Measurements from ENCODE around the gene PLD6. TPM values are rescaled to one million over a fixed set of nuclear protein-coding genes. Genes with fewer than 3 reads are reported as not detected.

The PLD6 gene
- total RNA-seq, 1 donor from 2014 or later = 7.6 TPM

DNA sequence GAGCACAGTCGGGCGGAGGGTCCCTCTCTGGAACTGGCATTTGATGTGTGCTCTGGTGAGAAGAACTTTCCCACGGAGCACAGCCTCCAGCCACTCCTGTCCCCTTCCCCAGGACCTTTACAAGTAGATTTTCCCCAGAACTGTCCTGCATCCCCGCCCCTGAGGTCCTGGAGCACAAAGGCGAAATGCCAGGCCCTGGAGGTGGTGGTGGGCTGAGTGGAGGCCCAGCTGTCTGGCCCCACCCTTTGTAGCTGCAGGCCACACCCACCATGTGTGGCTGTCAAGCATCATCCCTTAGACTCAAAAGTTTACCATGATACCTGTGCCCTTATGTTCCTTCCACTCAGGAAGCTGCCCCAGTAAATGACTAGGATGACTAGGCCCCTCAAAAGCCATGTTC is 37.7 kb downstream of the PLD6 start:
- no peak overlapping the region for H3K4me3 Mint-ChIP-seq
- TF ChIP-seq, protein P1, sequence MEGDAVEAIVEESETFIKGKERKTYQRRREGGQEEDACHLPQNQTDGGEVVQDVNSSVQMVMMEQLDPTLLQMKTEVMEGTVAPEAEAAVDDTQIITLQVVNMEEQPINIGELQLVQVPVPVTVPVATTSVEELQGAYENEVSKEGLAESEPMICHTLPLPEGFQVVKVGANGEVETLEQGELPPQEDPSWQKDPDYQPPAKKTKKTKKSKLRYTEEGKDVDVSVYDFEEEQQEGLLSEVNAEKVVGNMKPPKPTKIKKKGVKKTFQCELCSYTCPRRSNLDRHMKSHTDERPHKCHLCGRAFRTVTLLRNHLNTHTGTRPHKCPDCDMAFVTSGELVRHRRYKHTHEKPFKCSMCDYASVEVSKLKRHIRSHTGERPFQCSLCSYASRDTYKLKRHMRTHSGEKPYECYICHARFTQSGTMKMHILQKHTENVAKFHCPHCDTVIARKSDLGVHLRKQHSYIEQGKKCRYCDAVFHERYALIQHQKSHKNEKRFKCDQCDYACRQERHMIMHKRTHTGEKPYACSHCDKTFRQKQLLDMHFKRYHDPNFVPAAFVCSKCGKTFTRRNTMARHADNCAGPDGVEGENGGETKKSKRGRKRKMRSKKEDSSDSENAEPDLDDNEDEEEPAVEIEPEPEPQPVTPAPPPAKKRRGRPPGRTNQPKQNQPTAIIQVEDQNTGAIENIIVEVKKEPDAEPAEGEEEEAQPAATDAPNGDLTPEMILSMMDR (IDR thresholded peaks at IDR 0.05) = no peak
- no peaks in the 10 kb centered on the region for H3K4me1 Mint-ChIP-seq
- intact Hi-C loops (cut with micrococcal nuclease) = no loop called here
- DNase-seq (no peak), ATAC-seq (ENCODE audit: low read depth) (no peak)
- ChIA-PET POLR2A (no interaction called here), CTCF (no interaction called here)
- H3K27me3 Mint-ChIP-seq = no peaks in the 10 kb centered on the region
- no peak overlapping the region for H3K27ac Mint-ChIP-seq
- H3K9me3 Mint-ChIP-seq = no peaks in the 10 kb centered on the region
- H3K36me3 Mint-ChIP-seq (ENCODE audit: low read depth) = peaks cover 84% of the 10 kb centered on the region

DNA sequence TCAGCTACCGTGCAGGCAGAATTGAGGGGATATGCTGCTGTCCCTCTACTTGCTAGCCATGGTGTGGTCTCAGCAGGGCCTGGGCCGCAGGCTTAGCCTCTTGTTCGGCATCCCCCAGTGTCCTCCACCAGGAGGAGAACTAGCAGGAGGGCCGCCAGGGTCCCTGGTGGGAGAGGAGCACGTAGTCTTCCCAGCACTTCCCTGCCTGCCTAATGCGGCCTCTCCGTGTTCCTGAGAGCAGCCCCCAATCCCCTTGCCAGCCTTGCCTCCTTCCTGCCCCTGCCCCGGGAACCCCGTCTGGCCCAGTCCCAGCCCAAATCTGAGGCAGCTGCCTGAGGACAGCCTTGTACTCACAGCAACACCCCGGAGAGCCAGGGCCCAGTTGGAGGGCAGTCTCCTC is 38.1 kb downstream of the PLD6 start:
- ChIA-PET CTCF (no interaction called here), POLR2A (no interaction called here)
- Mint-ChIP-seq H3K27ac (no peak overlapping the region), H3K4me1 (no peaks in the 10 kb centered on the region), H3K27me3 (no peaks in the 10 kb centered on the region), H3K9me3 (no peaks in the 10 kb centered on the region), H3K36me3 (ENCODE audit: low read depth) (peaks cover 84% of the 10 kb centered on the region), H3K4me3 (no peak overlapping the region)
- ATAC-seq (ENCODE audit: low read depth) (no peak), DNase-seq (no peak)
- TF ChIP-seq, protein P1 (IDR thresholded peaks at IDR 0.05) = no peak
- intact Hi-C loops (cut with micrococcal nuclease) = no loop called here

- TF ChIP-seq, protein P1 (IDR thresholded peaks at IDR 0.05) = no peak
- Mint-ChIP-seq H3K27ac (no peak overlapping the region), H3K36me3 (ENCODE audit: low read depth) (peaks cover 85% of the 10 kb centered on the region), H3K27me3 (no peaks in the 10 kb centered on the region), H3K4me3 (no peak overlapping the region), H3K4me1 (no peaks in the 10 kb centered on the region), H3K9me3 (no peaks in the 10 kb centered on the region)
- ATAC-seq (ENCODE audit: low read depth) (no peak), DNase-seq (no peak)
- POLR2A ChIA-PET = interaction anchor here (0.8 kb wide), 1 partner anchor 70 kb away, joined by 3 read pairs; the partner anchor contains the start of gene FLCN
- intact Hi-C loops (cut with micrococcal nuclease) = no loop called here
- CTCF ChIA-PET = no interaction called here
Observed at GRCh38 chr17:17167356-17167755, 38.8 kb downstream of the PLD6 start.

DNA sequence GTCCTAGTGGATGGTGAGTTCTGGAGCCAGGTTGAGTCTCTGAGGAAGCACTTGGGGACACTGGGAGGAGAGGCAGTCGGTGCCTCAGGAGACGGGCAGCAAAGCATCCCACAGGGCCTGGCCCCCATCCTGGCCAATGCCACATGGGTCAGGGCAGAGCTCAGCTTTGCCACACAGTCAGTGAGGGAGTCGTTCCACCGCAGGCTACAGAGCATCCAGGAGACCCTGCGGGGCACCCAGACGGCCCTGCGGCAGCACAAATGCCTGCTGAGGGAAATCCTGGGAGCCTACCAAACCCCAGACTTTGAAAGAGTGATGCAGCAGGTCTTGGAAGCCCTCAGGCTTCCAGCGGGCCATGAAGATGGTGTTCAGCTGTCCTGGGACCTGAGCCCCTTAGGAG is 39.7 kb downstream of the PLD6 start:
- Mint-ChIP-seq H3K36me3 (ENCODE audit: low read depth) (peaks cover 87% of the 10 kb centered on the region), H3K4me1 (no peaks in the 10 kb centered on the region), H3K4me3 (no peak overlapping the region), H3K27ac (no peak overlapping the region), H3K27me3 (no peaks in the 10 kb centered on the region), H3K9me3 (no peaks in the 10 kb centered on the region)
- CTCF ChIA-PET = no interaction called here
- TF ChIP-seq, protein P1 (IDR thresholded peaks at IDR 0.05) = no peak
- POLR2A ChIA-PET = no interaction called here
- intact Hi-C loops (cut with micrococcal nuclease) = no loop called here
- ATAC-seq (ENCODE audit: low read depth) (no peak), DNase-seq (no peak)

DNA sequence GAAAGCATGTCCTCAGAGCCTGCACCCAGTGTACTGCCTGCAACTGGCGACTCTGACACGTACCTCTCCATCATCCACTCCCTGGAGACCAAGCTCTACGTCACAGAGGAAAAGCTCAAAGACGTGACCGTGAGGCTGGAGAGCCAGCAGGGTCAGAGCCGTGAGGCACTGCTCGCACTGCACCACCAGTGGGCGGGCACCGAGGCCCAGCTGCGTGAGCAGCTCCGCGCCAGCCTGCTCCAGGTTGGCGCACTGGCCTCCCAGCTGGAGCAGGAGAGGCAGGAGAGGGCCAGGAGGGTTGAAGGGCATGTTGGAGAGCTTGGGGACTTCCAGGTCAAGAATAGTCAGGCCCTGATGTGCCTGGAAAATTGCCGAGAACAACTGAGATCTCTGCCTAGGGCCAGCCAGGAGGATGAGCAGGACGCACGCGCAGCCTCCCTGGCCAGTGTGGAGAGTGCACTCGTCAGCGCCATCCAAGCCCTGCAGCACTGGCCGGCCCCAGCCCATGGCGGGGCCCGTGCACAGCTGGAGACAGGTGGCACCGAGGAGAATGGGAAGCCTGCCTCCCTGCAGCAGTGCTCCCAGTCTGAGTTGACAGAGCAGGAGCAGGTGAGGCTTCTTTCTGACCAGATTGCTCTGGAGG is 40.3 kb downstream of the PLD6 start:
- Mint-ChIP-seq H3K27ac (no peak overlapping the region), H3K36me3 (ENCODE audit: low read depth) (peaks cover 88% of the 10 kb centered on the region), H3K4me3 (no peak overlapping the region), H3K9me3 (no peaks in the 10 kb centered on the region), H3K27me3 (no peaks in the 10 kb centered on the region), H3K4me1 (no peaks in the 10 kb centered on the region)
- TF ChIP-seq, protein P1 (IDR thresholded peaks at IDR 0.05) = no peak
- POLR2A ChIA-PET = no interaction called here
- CTCF ChIA-PET = no interaction called here
- DNase-seq (no peak), ATAC-seq (ENCODE audit: low read depth) (no peak)
- intact Hi-C loops (cut with micrococcal nuclease) = no loop called here
